ENCODE measurements around the gene CTDSP2. TPM values are rescaled to one million over a fixed set of nuclear protein-coding genes. Genes with fewer than 3 reads are reported as not detected.

The CTDSP2 gene
- total and polyA plus RNA-seq, 10 of the 15 experiments (the other 5 are each of a cell fraction or from before 2014, with no cell fraction given), result 17.3 to 98.2 (median 54.1) TPM

- Histone ChIP-seq H3K4me3 (0 out of 2 replicates have a peak overlapping the region, but pooled peaks have one; percentile 4), H3K9ac (ENCODE audit: control insufficient read depth, insufficient read depth, low read length) (no peak overlapping the region), H3K4me2 (ENCODE audit: control insufficient read depth, insufficient read depth) (peak overlapping the region; percentile 58), H3K27me3 (replicated peaks in 1 of 2; ENCODE audit: control insufficient read depth in 2 of 2, insufficient read depth in 2 of 2, low read length in 1 of 2) (no peaks in the 10 kb centered on the region), H3K27ac (ENCODE audit: control insufficient read depth, insufficient read depth) (peak overlapping the region; percentile 30; the same call in 1 of the 2 replicates), H3K9me3 (replicated peaks; ENCODE audit: control insufficient read depth, insufficient read depth, low read length) (no peaks in the 10 kb centered on the region), H2AFZ (ENCODE audit: control insufficient read depth, low read depth, low read length) (no peak overlapping the region), H3K36me3 (ENCODE audit: control insufficient read depth in 2 of 2, insufficient read depth in 2 of 2, low read length in 1 of 2) (peaks cover 2 to 5% of the 10 kb centered on the region in 2 experiments; a peak in 3 of 4 replicates), H3K4me1 (ENCODE audit: control insufficient read depth, insufficient read depth, low read length) (peaks cover 77% of the 10 kb centered on the region), H4K20me1 (ENCODE audit: control insufficient read depth, insufficient read depth) (peaks cover 5% of the 10 kb centered on the region), H3K79me2 (ENCODE audit: control insufficient read depth, insufficient read depth, low read length) (peaks cover 73% of the 10 kb centered on the region)
- in situ Hi-C loops (cut with MboI) (no loop called here), intact Hi-C loops (cut with micrococcal nuclease; ENCODE audit: unreplicated experiment) (loop anchor here (5.0 kb wide), 1 partner anchor 77 kb away; the partner anchor contains the start of gene MARCHF9)
- BruUV-seq (replicated peaks), result no TSS peak
- ChIA-PET POLR2A (interaction anchor here (0.9 to 8.1 kb wide), 4 partner anchors 8 to 107 kb away, joined by 4 to 112 read pairs (median 4); partner anchors contain the start of gene ATP23), SMC1A (ENCODE audit: uncharacterized antibody, unreplicated experiment) (interaction anchor here (1.6 to 17.6 kb wide), 4 partner anchors 9 to 104 kb away, joined by 6 to 416 read pairs (median 28); no protein-coding TSS in a partner anchor), CTCF (interaction anchor here (1.0 to 8.4 kb wide), 5 partner anchors 8 to 78 kb away, joined by 5 to 226 read pairs (median 24); no protein-coding TSS in a partner anchor), RAD21 (ENCODE audit: unreplicated experiment) (interaction anchor here (1.2 to 8.5 kb wide), 4 partner anchors 11 to 109 kb away, joined by 3 to 273 read pairs (median 56); partner anchors contain the start of gene CTDSP2)
- peak; percentile 11 for ATAC-seq
- DNase-seq (ENCODE audit: low read depth, low spot score), result no peak
- no peak for FAIRE-seq
- 0% methylated on average over 1 of the region's 1 CpG for WGBS (ENCODE audit: insufficient coverage, insufficient replicate concordance, low lambda C conversion rate, missing lambda C conversion rate)
- no peak for TF ChIP-seq RB1 (IDR thresholded peaks at IDR 0.05; ENCODE audit: borderline replicate concordance)
- TF ChIP-seq YY1 (IDR thresholded peaks at IDR 0.05; ENCODE audit: low read depth, low read length), result no peak
- peak; percentile 87 for TF ChIP-seq EED (IDR thresholded peaks at IDR 0.05; ENCODE audit: low read depth)
- TF ChIP-seq IKZF1 (conservative IDR thresholded peaks at IDR 0.05), result peak; percentile 75
- TF ChIP-seq MEF2B (IDR thresholded peaks at IDR 0.05; ENCODE audit: partially characterized antibody, poor library complexity, severe bottlenecking), result peak; percentile 15
- 0 out of 2 replicates have a peak, but pooled peaks have one; percentile 8 for TF ChIP-seq TCF12 (IDR thresholded peaks at IDR 0.05; ENCODE audit: low read depth, low read length)
- TF ChIP-seq RUNX3 (IDR thresholded peaks at IDR 0.05; ENCODE audit: low read length), result peak; percentile 60
- TF ChIP-seq KDM1A (IDR thresholded peaks at IDR 0.05; ENCODE audit: borderline replicate concordance), result no peak
- TF ChIP-seq ZNF217 (IDR thresholded peaks at IDR 0.05), result no peak
- no peak for TF ChIP-seq BCL3 (IDR thresholded peaks at IDR 0.05; ENCODE audit: borderline replicate concordance, insufficient read depth, low read depth, low read length, poor library complexity, severe bottlenecking)
- TF ChIP-seq SP1 (IDR thresholded peaks at IDR 0.05; ENCODE audit: low read depth, low read length), result no peak
- no peak for TF ChIP-seq CEBPZ (IDR thresholded peaks at IDR 0.05; ENCODE audit: low read depth, low read length)
- TF ChIP-seq SPI1 (IDR thresholded peaks at IDR 0.05; ENCODE audit: borderline replicate concordance, insufficient read depth, low read depth, low read length), result peak; percentile 73
- TF ChIP-seq IKZF2 (IDR thresholded peaks at IDR 0.05), result peak; percentile 52 to 53; a peak in 2 of 4 replicates
- TF ChIP-seq ZNF622 (IDR thresholded peaks at IDR 0.05), result no peak
- 0 out of 4 replicates have a peak, but pooled peaks of 1 of the 2 experiments have one; percentile 32 for TF ChIP-seq EP300 (IDR thresholded peaks at IDR 0.05; ENCODE audit: borderline replicate concordance in 1 of 2, control insufficient read depth in 1 of 2, low read depth in 2 of 2, low read length in 2 of 2)
- TF ChIP-seq CHD2 (IDR thresholded peaks at IDR 0.05; ENCODE audit: borderline replicate concordance, low read depth, low read length), result no peak
- no peak for TF ChIP-seq POLR2A (IDR thresholded peaks at IDR 0.05; ENCODE audit: low read depth, low read length)
- TF ChIP-seq DPF2 (IDR thresholded peaks at IDR 0.05), result 0 out of 2 replicates have a peak, but pooled peaks have one; percentile 42
- no peak for TF ChIP-seq GATAD2B (conservative IDR thresholded peaks at IDR 0.05; ENCODE audit: low read depth)
Measured at GRCh38 chr12:57834086-57834876, 12.2 kb downstream of the CTDSP2 start.
